ENCODE data around the gene GPR180. TPM values are rescaled to one million over a fixed set of nuclear protein-coding genes. Genes with fewer than 3 reads are reported as not detected.

GPR180 gene
- total RNA-seq, 1 experiment from 2014 or later = 5.0 TPM

GRCh38 chr13:94640721-94641120 is 39.1 kb downstream of the GPR180 start (continued):
- TF ChIP-seq GTF2I (CRISPR knock-in tag; conservative IDR thresholded peaks at IDR 0.05) (no peak), NFE2L1 (CRISPR knock-in tag; IDR thresholded peaks at IDR 0.05) (no peak)

- Mint-ChIP-seq H3K9me3 (peaks cover 5% of the 10 kb centered on the region), H3K27me3 (ENCODE audit: low read depth) (no peaks in the 10 kb centered on the region), H3K4me3 (no peak overlapping the region), H3K4me1 (peaks cover 3% of the 10 kb centered on the region; the same call in 1 of the 2 replicates), H3K36me3 (peaks cover 7% of the 10 kb centered on the region; the same call in 1 of the 2 replicates), H3K27ac (no peak overlapping the region)
- ATAC-seq (no peak), DNase-seq (ENCODE audit: low spot score) (no peak)
- ChIA-PET CTCF (no interaction called here), POLR2A (no interaction called here)
- TF ChIP-seq ETV6 (CRISPR knock-in tag; IDR thresholded peaks at IDR 0.05) (no peak), IRF2 (CRISPR knock-in tag; IDR thresholded peaks at IDR 0.05; ENCODE audit: borderline replicate concordance, low read depth) (no peak), ZNF263 (CRISPR knock-in tag; IDR thresholded peaks at IDR 0.05; ENCODE audit: low read depth) (no peak), HMGXB4 (CRISPR knock-in tag; IDR thresholded peaks at IDR 0.05) (no peak), FOXP4 (CRISPR knock-in tag; IDR thresholded peaks at IDR 0.05) (no peak), ZNF138 (CRISPR knock-in tag; conservative IDR thresholded peaks at IDR 0.05) (no peak), ZSCAN18 (CRISPR knock-in tag; IDR thresholded peaks at IDR 0.05) (no peak), SP1 (CRISPR knock-in tag; conservative IDR thresholded peaks at IDR 0.05) (no peak), ZMAT4 (CRISPR knock-in tag; IDR thresholded peaks at IDR 0.05) (no peak), NFATC4 (CRISPR knock-in tag; IDR thresholded peaks at IDR 0.05) (no peak), PRDM15 (CRISPR knock-in tag; IDR thresholded peaks at IDR 0.05) (no peak), NFE2L1 (CRISPR knock-in tag; IDR thresholded peaks at IDR 0.05) (no peak), FOXP1 (CRISPR knock-in tag; IDR thresholded peaks at IDR 0.05; ENCODE audit: borderline replicate concordance) (no peak), USF2 (CRISPR knock-in tag; IDR thresholded peaks at IDR 0.05) (no peak), ZNF425 (CRISPR knock-in tag; conservative IDR thresholded peaks at IDR 0.05) (no peak), FOXJ3 (CRISPR knock-in tag; IDR thresholded peaks at IDR 0.05; ENCODE audit: borderline replicate concordance) (no peak), AFF4 (CRISPR knock-in tag; IDR thresholded peaks at IDR 0.05; ENCODE audit: borderline replicate concordance) (no peak), TEAD1 (CRISPR knock-in tag; IDR thresholded peaks at IDR 0.05) (no peak)
Observed at GRCh38 chr13:94641409-94641941, 39.8 kb downstream of the GPR180 start.

Data from WTC11 (cell line).